Mucosa of descending colon (tissue), 3 donors: ENCODE data around the gene JAM3. TPM values are rescaled to one million over a fixed set of nuclear protein-coding genes. Genes with fewer than 3 reads are reported as not detected.

Source experiments
- ATAC-seq: fragments of 200-7000 bp; cut with Tn5 transposase; one replicate; pipeline ENCODE4 v1.9.1; 2020; ENCODE audit warnings: mild to moderate bottlenecking, moderate library complexity
- DNase-seq, 3 donors: peaks; one replicate each; pipeline ENCODE4 v3.0.0-alpha.2; 2020
- H3K36me3 ChIP-seq: fragments of 200-600 bp; one replicate; pipeline ENCODE4 v1.8.0; 2021; ENCODE audit warnings: low read depth, mild to moderate bottlenecking
- H3K4me1 ChIP-seq: fragments of 200-600 bp; one replicate; pipeline ENCODE4 v1.8.0; 2021; ENCODE audit warnings: low read depth, mild to moderate bottlenecking
- H3K4me3 ChIP-seq: fragments of 200-600 bp; one replicate; pipeline ENCODE4 v1.8.0; 2021; ENCODE audit warnings: mild to moderate bottlenecking
- H3K9me3 ChIP-seq: fragments of 200-600 bp; one replicate; pipeline ENCODE4 v1.8.0; 2021; ENCODE audit warnings: mild to moderate bottlenecking
- intact Hi-C, 2 donors: fragments of 100-400 bp; cut with DNase I in 1 of 2; cut with micrococcal nuclease in 1 of 2; formaldehyde crosslinking; loops; one replicate each; pipeline versions ENCODE4 v1.11.0 to v1.11.1; 2022; cut with DNase I, micrococcal nuclease
- total RNA-seq, 3 donors: library from RNA; stranded (reverse); fragmentation: NEBNext Ultra II Directional in 2 of 3; extraction: Animal tissue kit (Norgen Biotek cat#: 25700) in 2 of 3; gene quantifications; one replicate each; pipeline versions ENCODE4 v1.2.1 to v1.2.4, GENCODE V29; 2021 to 2023
- TF ChIP-seq, protein P1 (sequence below): fragments of 200-600 bp; IDR thresholded peaks from one replicate; pipeline ENCODE4 v1.8.0; 2022; ENCODE audit warnings: antibody characterized with exemption, mild to moderate bottlenecking
- donor health status: DM: no; HTN: no; CAD: no; lungs with moderate emphysema.
- donor health status: DM: no; HTN: no; CAD: no.
- donor health status: DM: no; HTN: yes; CAD: no.

Gene JAM3
- total RNA-seq, 3 donors from 2014 or later, result 5.4 to 62.7 (median 5.5) TPM

DNA sequence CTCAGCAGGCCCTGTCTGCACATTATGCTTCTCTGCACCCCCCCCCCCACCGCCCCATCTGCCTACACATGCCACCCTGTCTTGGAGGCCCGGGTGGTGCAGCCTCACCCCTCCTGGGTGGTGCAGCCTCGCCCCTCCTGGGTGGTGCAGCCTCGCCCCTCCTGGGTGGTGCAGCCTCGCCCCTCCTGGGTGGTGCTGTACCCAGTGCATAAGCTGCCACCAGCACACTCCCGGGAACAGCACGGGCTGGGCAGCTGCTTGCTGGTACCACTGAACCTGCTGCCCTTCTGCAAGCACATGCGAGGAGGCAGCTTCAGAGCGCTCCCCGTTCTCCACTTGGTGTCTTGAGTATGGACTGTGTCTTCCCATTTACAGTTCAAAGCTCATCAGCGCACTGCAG, 85.6 kb downstream of the JAM3 start:
- Histone ChIP-seq H3K4me1 (no peaks in the 10 kb centered on the region), H3K9me3 (no peaks in the 10 kb centered on the region), H3K4me3 (no peak overlapping the region), H3K36me3 (no peaks in the 10 kb centered on the region)
- peak in 2 of 3 donors; percentile 15 to 46 for DNase-seq
- intact Hi-C loops, result no loop called here
- peak; percentile 37 for ATAC-seq
- TF ChIP-seq, protein P1, sequence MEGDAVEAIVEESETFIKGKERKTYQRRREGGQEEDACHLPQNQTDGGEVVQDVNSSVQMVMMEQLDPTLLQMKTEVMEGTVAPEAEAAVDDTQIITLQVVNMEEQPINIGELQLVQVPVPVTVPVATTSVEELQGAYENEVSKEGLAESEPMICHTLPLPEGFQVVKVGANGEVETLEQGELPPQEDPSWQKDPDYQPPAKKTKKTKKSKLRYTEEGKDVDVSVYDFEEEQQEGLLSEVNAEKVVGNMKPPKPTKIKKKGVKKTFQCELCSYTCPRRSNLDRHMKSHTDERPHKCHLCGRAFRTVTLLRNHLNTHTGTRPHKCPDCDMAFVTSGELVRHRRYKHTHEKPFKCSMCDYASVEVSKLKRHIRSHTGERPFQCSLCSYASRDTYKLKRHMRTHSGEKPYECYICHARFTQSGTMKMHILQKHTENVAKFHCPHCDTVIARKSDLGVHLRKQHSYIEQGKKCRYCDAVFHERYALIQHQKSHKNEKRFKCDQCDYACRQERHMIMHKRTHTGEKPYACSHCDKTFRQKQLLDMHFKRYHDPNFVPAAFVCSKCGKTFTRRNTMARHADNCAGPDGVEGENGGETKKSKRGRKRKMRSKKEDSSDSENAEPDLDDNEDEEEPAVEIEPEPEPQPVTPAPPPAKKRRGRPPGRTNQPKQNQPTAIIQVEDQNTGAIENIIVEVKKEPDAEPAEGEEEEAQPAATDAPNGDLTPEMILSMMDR, result no peak

DNA sequence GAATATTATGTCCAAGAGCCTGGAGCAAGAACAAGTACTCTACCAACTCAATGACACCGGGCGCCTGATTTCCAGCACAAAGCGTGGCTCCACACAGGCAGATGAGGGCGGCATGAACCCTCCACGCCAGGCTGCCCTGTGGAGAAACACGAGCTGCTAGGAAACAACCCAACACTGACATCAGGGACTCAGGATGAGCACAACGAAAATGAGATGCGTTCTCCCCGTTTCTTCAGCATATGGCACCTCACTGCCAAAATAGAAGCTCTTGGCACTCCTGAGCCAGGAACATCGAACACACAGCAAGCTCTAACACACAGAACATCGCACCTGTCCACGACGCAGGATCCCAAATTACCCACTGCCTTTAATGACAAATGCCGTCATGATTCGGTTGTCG, 86.6 kb downstream of the JAM3 start:
- ATAC-seq (no peak), DNase-seq (no peak)
- Histone ChIP-seq H3K4me1 (no peaks in the 10 kb centered on the region), H3K4me3 (no peak overlapping the region), H3K9me3 (no peaks in the 10 kb centered on the region), H3K36me3 (no peaks in the 10 kb centered on the region)
- TF ChIP-seq, protein P1, result no peak
- intact Hi-C loops, result no loop called here

DNA sequence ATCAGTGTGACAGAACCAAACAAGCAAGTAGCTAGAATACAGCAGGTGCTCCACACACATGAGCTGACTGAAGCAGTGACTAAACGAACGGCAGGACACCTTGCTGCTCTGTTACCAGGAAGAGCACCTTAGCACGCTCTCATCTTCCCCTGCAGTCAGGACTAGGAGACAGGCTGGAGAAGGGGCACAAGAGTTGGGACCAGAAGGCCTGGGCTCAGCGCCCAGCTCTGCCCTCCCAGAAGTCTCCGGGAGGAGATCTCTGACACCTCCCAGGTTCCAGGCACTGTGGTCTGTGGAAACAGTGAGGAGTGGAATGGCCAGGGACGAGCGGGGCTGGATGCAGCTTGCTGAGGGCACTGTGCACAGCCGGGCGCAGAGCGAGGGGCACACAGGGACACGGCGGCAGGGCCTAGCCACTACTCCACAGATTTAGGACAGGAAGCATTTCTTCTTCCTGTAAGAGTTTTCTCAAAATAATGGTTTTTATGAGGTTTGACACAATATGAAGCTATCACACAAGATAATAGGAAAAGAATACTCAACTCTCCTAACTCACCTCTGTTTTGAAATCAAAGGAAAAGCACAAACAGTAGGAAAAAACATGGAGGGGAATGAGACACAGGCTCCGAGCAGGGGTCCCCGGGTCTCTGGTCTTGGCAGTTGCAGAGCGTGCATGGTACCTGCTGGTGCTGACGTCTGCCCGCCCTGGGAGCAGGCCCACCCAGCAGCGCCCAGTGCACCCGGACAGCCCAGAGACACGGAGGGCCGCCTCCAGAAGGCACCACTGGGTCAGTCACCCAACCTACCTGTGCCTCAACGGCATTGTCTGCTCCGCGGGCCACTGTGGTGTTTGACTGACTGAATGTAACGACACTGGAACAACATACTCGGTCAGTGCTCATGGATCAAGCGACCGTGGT, 87.3 kb downstream of the JAM3 start:
- DNase-seq, result no peak
- Histone ChIP-seq H3K4me3 (no peak overlapping the region), H3K4me1 (no peaks in the 10 kb centered on the region), H3K36me3 (no peaks in the 10 kb centered on the region), H3K9me3 (no peaks in the 10 kb centered on the region)
- no peak for ATAC-seq
- TF ChIP-seq, protein P1, result no peak
- intact Hi-C loops, result no loop called here

DNA sequence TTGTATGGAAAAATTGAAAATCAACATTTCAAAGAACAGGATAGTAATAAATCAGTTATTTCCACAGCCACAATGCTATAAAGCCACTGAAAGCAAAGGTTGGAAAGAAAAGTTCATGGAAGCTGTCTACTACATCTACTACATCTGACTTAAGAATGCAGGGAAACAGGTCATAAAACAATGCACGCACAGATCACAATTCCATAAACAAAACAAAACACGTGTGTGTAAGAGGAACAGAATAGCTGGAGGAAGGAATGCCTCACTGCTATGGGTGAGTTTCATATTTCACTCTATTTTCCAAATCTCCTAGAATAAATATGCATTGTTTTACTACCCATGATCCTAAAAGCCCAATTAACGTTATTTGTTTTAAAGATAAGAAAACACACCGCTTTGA, 88.6 kb downstream of the JAM3 start:
- intact Hi-C loops, result no loop called here
- no peaks in the 10 kb centered on the region for H3K9me3 ChIP-seq
- no peak overlapping the region for H3K4me3 ChIP-seq
- DNase-seq (no peak), ATAC-seq (no peak)
- TF ChIP-seq, protein P1, result no peak
- H3K36me3 ChIP-seq, result no peaks in the 10 kb centered on the region
- H3K4me1 ChIP-seq, result no peaks in the 10 kb centered on the region

DNA sequence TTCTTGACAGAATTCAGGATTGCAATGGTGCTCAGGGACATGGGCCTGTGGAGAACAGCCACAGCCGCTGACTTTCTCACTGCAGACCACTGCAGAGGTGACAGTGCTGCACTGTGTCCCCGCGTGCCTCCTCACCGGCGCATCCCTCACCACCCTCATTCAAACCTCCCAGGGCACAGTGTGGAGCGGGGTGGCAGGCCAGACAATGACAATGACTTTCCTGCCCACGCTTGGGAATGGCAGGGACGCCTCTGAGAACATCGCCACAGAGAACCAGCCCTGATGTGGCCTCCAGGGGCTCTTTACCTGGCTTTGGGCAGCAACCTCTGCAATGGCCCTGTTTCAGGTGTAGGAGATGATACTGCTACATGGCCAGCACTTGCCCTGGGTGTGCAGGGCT, 89.2 kb downstream of the JAM3 start:
- Histone ChIP-seq H3K9me3 (no peaks in the 10 kb centered on the region), H3K36me3 (no peaks in the 10 kb centered on the region), H3K4me3 (no peak overlapping the region), H3K4me1 (no peaks in the 10 kb centered on the region)
- no peak for ATAC-seq
- intact Hi-C loops, result no loop called here
- no peak for DNase-seq
- TF ChIP-seq, protein P1, result no peak
